ENCODE data around the gene TBC1D3I.
"Not testable (repeated sequence)": the region's sequence is repeated elsewhere in the genome, so short reads cannot be mapped to it uniquely, and the experiment has no call there.

GRCh38 chr17:36283256-36283655 is 18.9 kb upstream of the TBC1D3I start:
- TF ChIP-seq, protein P1, sequence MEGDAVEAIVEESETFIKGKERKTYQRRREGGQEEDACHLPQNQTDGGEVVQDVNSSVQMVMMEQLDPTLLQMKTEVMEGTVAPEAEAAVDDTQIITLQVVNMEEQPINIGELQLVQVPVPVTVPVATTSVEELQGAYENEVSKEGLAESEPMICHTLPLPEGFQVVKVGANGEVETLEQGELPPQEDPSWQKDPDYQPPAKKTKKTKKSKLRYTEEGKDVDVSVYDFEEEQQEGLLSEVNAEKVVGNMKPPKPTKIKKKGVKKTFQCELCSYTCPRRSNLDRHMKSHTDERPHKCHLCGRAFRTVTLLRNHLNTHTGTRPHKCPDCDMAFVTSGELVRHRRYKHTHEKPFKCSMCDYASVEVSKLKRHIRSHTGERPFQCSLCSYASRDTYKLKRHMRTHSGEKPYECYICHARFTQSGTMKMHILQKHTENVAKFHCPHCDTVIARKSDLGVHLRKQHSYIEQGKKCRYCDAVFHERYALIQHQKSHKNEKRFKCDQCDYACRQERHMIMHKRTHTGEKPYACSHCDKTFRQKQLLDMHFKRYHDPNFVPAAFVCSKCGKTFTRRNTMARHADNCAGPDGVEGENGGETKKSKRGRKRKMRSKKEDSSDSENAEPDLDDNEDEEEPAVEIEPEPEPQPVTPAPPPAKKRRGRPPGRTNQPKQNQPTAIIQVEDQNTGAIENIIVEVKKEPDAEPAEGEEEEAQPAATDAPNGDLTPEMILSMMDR (IDR thresholded peaks at IDR 0.05): not testable (repeated sequence)
- not testable (repeated sequence) for TF ChIP-seq POLR2A, EP300 (IDR thresholded peaks at IDR 0.05)
